Measurements from ENCODE around the gene PHACTR1. TPM values are rescaled to one million over a fixed set of nuclear protein-coding genes. Genes with fewer than 3 reads are reported as not detected.

PHACTR1 gene
- total and polyA plus RNA-seq, 2 of the 4 experiments (the other 2 are of a cell fraction) = not detected

DNA sequence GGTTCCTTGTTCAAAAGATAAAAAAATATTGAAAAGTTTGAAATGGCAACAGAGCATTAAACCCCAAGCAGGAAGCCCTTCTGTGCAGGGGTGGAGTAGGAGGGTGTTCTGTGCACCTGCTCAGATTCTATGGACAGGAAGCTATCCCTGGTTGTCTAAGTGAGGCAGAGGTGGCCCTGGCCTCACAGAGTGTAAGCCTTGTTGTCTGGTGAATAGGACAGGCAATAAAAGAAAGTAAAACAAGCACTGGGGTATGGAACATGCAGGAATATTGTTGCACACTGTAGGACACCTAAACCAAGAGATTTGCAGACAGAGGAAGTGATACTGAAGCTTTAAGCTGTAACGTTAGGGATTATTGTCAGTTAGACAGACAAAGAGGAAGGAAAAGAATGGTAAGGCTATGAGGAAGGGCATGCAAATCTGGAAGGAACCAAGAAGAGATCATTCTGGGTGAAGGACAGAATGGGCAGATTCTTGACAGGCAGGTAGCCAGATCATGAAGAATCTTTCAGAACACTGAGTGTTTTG, 545.0 kb downstream of the PHACTR1 start:
- Histone ChIP-seq H3K9ac (ENCODE audit: low read depth, low read length) (no peak overlapping the region), H3K27ac (ENCODE audit: insufficient read depth, low read length) (no peak overlapping the region), H3K4ac (ENCODE audit: low read depth, low read length) (no peak overlapping the region), H4K20me1 (ENCODE audit: insufficient read depth, low read length) (no peaks in the 10 kb centered on the region), H4K8ac (ENCODE audit: low read depth in 2 of 2, low read length in 2 of 2) (no peak overlapping the region), H2AK5ac (ENCODE audit: low read depth, low read length) (no peak overlapping the region), H2BK15ac (ENCODE audit: low read depth, low read length) (no peak overlapping the region), H2BK20ac (ENCODE audit: low read depth, low read length) (no peak overlapping the region), H3K27me3 (ENCODE audit: control insufficient read depth, insufficient read depth, low read length) (peaks cover 9% of the 10 kb centered on the region), H3K36me3 (ENCODE audit: control insufficient read depth, insufficient read depth, low read length) (no peaks in the 10 kb centered on the region), H2BK5ac (ENCODE audit: low read depth, low read length, poor library complexity, severe bottlenecking) (no peak overlapping the region), H3K4me1 (ENCODE audit: control insufficient read depth, insufficient read depth, low read length) (no peaks in the 10 kb centered on the region), H3K4me2 (ENCODE audit: low read depth, low read length) (no peak overlapping the region), H4K5ac (ENCODE audit: low read depth, low read length) (no peak overlapping the region), H3K18ac (ENCODE audit: low read depth, low read length) (no peak overlapping the region), H3K56ac (ENCODE audit: extremely low read depth, insufficient read depth, low read length) (no peak overlapping the region), H2AK9ac (replicated peaks; ENCODE audit: low read depth, low read length, poor library complexity) (no peak overlapping the region), H3K23ac (ENCODE audit: low read depth, low read length) (no peak overlapping the region), H3K79me1 (ENCODE audit: low read depth in 1 of 2, low read length in 2 of 2) (no peaks in the 10 kb centered on the region), H2AFZ (replicated peaks; ENCODE audit: low read length, poor library complexity) (no peak overlapping the region), H4K91ac (ENCODE audit: insufficient read depth, low read depth, low read length) (no peak overlapping the region), H3K9me3 (ENCODE audit: control insufficient read depth, insufficient read depth, low read length) (no peaks in the 10 kb centered on the region), H3K14ac (replicated peaks; ENCODE audit: low read depth, low read length) (no peak overlapping the region), H2BK120ac (ENCODE audit: low read depth, low read length) (no peak overlapping the region), H3K4me3 (ENCODE audit: insufficient read depth, low read depth, low read length) (no peak overlapping the region), H3K9me1 (ENCODE audit: insufficient read depth, low read length) (no peaks in the 10 kb centered on the region; the same call in 1 of the 2 replicates)
- no peak for DNase-seq
- no peak for TF ChIP-seq BHLHE40 (IDR thresholded peaks at IDR 0.05; ENCODE audit: low read depth, low read length)
- TF ChIP-seq POLR2A (IDR thresholded peaks at IDR 0.05; ENCODE audit: low read depth, low read length) = no peak
- TF ChIP-seq CHD1 (IDR thresholded peaks at IDR 0.05; ENCODE audit: low read depth, low read length) = no peak
- dilution Hi-C loops (cut with HindIII; ENCODE audit: low sequenced_read_pairs, unreplicated experiment) (no loop called here), intact Hi-C loops (cut with micrococcal nuclease) (no loop called here), in situ Hi-C loops (cut with MboI; ENCODE audit: low sequenced_read_pairs) (no loop called here)
- ATAC-seq (ENCODE audit: low read depth) = no peak
- WGBS, 2 experiments (ENCODE audit: extremely low coverage in 2 of 2, insufficient read length in 1 of 2) = 50% methylated on average over 1 of the region's 1 CpG; no CpG with 5 or more reads in 1 of the 2 experiments
- BruUV-seq (replicated peaks) = no TSS peak
- ChIA-PET POLR2A (ENCODE audit: unreplicated experiment) (no interaction called here), CTCF (no interaction called here)
